K562 (cell line): ENCODE measurements around the gene AFG1L. TPM values are rescaled to one million over a fixed set of nuclear protein-coding genes. Genes with fewer than 3 reads are reported as not detected.

Experiments
- ARID3A ChIP-seq: IDR thresholded peaks from 2 replicates; pipeline ENCODE4 v1.6.1; 2012; ENCODE audit warnings: low read depth, low read length, improper control_type of control experiment, borderline replicate concordance
- ATF4 ChIP-seq: fragments of 450-650 bp; formaldehyde crosslinking; IDR thresholded peaks from 2 replicates; pipeline ENCODE4 v1.4.0; 2022; ENCODE audit warnings: mild to moderate bottlenecking, moderate library complexity
- CBX2 ChIP-seq: fragments of 200-600 bp; sonication (generic); IDR thresholded peaks from one replicate; pipeline ENCODE4 v1.6.1; 2012; ENCODE audit warnings: mild to moderate bottlenecking, low read length, inconsistent platforms; ENCODE audit not compliant: insufficient read depth, poor library complexity, severe bottlenecking
- CBX3 ChIP-seq, 2 experiments: IDR thresholded peaks; 1 replicate in 1 of 2; 2 replicates in 1 of 2; pipeline ENCODE4 v1.6.1; 2012; ENCODE audit warnings: inconsistent platforms in 2 of 2, low read length in 2 of 2, borderline replicate concordance in 1 of 2, control low read depth in 1 of 2
- DPF2 ChIP-seq: fragments of 450-650 bp; IDR thresholded peaks from 2 replicates; pipeline ENCODE4 v1.6.1; 2016
- E2F1 ChIP-seq: sonication (generic); formaldehyde crosslinking; IDR thresholded peaks from 2 replicates; pipeline ENCODE4 v1.8.1; 2023; ENCODE audit warnings: mild to moderate bottlenecking, missing genetic modification reagents, moderate library complexity
- ID3 ChIP-seq, 2 experiments: fragments of 250-450 bp in 1 of 2; fragments of 450-650 bp in 1 of 2; sonication (Bioruptor Pico) in 1 of 2; IDR thresholded peaks; 2 replicates each; pipeline versions ENCODE4 v1.6.1 to v1.8.0; 2016 to 2021; ENCODE audit warnings: mild to moderate bottlenecking in 2 of 2, moderate library complexity in 2 of 2, missing compliant biosample characterization in 1 of 2, missing genetic modification characterization in 1 of 2
- KDM1A ChIP-seq, 2 experiments: fragments of 450-650 bp; IDR thresholded peaks; 2 replicates each; pipeline ENCODE4 v1.6.1; 2016; ENCODE audit warnings: mild to moderate bottlenecking in 2 of 2
- L3MBTL2 ChIP-seq: fragments of 450-650 bp; IDR thresholded peaks from 2 replicates; pipeline ENCODE4 v1.6.1; 2016; ENCODE audit warnings: mild to moderate bottlenecking, moderate library complexity
- MAX ChIP-seq: sonication (generic); formaldehyde crosslinking; IDR thresholded peaks from 2 replicates; pipeline ENCODE4 v1.9.0; 2022; ENCODE audit warnings: mild to moderate bottlenecking, missing genetic modification reagents
- NFE2L1 ChIP-seq: fragments of 450-650 bp; IDR thresholded peaks from 2 replicates; pipeline ENCODE4 v1.6.1; 2016; ENCODE audit warnings: missing genetic modification characterization, low read depth, mild to moderate bottlenecking, missing compliant biosample characterization, moderate library complexity, borderline replicate concordance
- NR2C1 ChIP-seq, 2 experiments: fragments of 450-650 bp; IDR thresholded peaks; 2 replicates each; pipeline ENCODE4 v1.6.1; 2017; ENCODE audit warnings: mild to moderate bottlenecking in 2 of 2, antibody characterized with exemption in 1 of 2, inconsistent platforms in 1 of 2, missing compliant biosample characterization in 1 of 2, missing genetic modification characterization in 1 of 2
- PML ChIP-seq: IDR thresholded peaks from 2 replicates; pipeline ENCODE4 v1.6.1; 2012; ENCODE audit warnings: low read length, inconsistent platforms
- TFAP4 ChIP-seq: sonication (generic); formaldehyde crosslinking; IDR thresholded peaks from 2 replicates; pipeline ENCODE4 v1.8.0; 2022; ENCODE audit warnings: missing genetic modification reagents, mild to moderate bottlenecking, moderate library complexity, borderline replicate concordance
- ZNF280A ChIP-seq: fragments of 450-650 bp; IDR thresholded peaks from 2 replicates; pipeline ENCODE4 v1.6.1; 2018; ENCODE audit warnings: mild to moderate bottlenecking, low read depth; ENCODE audit not compliant: partially characterized antibody
- ZNF655 ChIP-seq: fragments of 250-450 bp; sonication (Bioruptor Pico); IDR thresholded peaks from 2 replicates; pipeline ENCODE4 v1.5.0; 2021
- polyA plus RNA-seq, 8 experiments: library from polyadenylated mRNA; depleted of rRNA in 4 of 8; stranded (reverse) in 5 of 8; unstranded in 3 of 8; fragments of >200 nt; fragmentation: Nextera tagmentation in 2 of 8; fragmentation: Illumina TruSeq in 1 of 8; extraction: Ambion mirVana in 2 of 8; extraction: Trizol in 1 of 8; gene quantifications; 2 replicates each; pipeline versions ENCODE4 v1.2.1 to v1.2.3, GENCODE V29; 2011 to 2014; ENCODE audit warnings: inconsistent platforms in 1 of 8, missing spikeins in 1 of 8
- total RNA-seq, 7 experiments: library from RNA; depleted of rRNA in 6 of 7; stranded (reverse); fragments of >200 nt in 6 of 7; fragmentation: Illumina TruSeq in 2 of 7; extraction: Trizol in 2 of 7; gene quantifications; 2 replicates each; pipeline versions ENCODE4 v1.2.1 to v1.2.3, GENCODE V29; 2011 to 2021; ENCODE audit warnings: low replicate concordance in 1 of 7

The AFG1L gene
- total and polyA plus RNA-seq, 9 of the 15 experiments (the other 6 are each of a cell fraction or from before 2014, with no cell fraction given), result 2.2 to 15.5 (median 5.8) TPM

- TF ChIP-seq L3MBTL2 (peak; percentile 99), KDM1A (IDR thresholded peaks at IDR 0.05) (peak; percentile 85 to 89), ARID3A (peak; percentile 77; the same call in 1 of the 2 replicates), NR2C1 (IDR thresholded peaks at IDR 0.05) (no peak), NR2C1 (tag; IDR thresholded peaks at IDR 0.05) (peak; percentile 40), CBX3 (IDR thresholded peaks at IDR 0.05; ENCODE audit: borderline replicate concordance in 1 of 2, low read length in 2 of 2) (peak in 1 of 2 experiments; percentile 82; a peak in 1 of 3 replicates), CBX2 (no peak), E2F1 (CRISPR knock-in tag) (no peak), DPF2 (peak; percentile 88), ID3 (CRISPR knock-in tag; IDR thresholded peaks at IDR 0.05) (no peak), ID3 (tag; IDR thresholded peaks at IDR 0.05) (peak; percentile 70), ATF4 (CRISPR knock-in tag) (peak; percentile 70; the same call in 1 of the 2 replicates), ZNF655 (no peak), NFE2L1 (tag) (no peak), ZNF280A (no peak), PML (peak; percentile 64; the same call in 1 of the 2 replicates), MAX (CRISPR knock-in tag) (peak; percentile 92), TFAP4 (CRISPR knock-in tag) (peak; percentile 82; the same call in 1 of the 2 replicates)
These were observed 267.7 kb downstream of the AFG1L start (continued) for GRCh38 chr6:108562503-108562993.
